WTC11 (cell line): Measurements from ENCODE around the gene ASIP. TPM values are rescaled to one million over a fixed set of nuclear protein-coding genes. Genes with fewer than 3 reads are reported as not detected.
"Not testable (repeated sequence)": the region's sequence is repeated elsewhere in the genome, so short reads cannot be mapped to it uniquely, and the experiment has no call there.

Experiments
- ATAC-seq: fragments of 200-7000 bp; cut with Tn5 transposase; 2 replicates; pipeline ENCODE4 v1.10.0; 2021; ENCODE audit warnings: mild to moderate bottlenecking, moderate library complexity
- CTCF ChIA-PET: fragments of 300-600 bp; sonication (Branson Sonifier 250); formaldehyde crosslinking; loops from one replicate; lab custom pipeline; 2021; ENCODE audit warnings: antibody characterized with exemption; lab: Charles Lee
- POLR2A ChIA-PET: fragments of 350-600 bp; sonication (Branson Sonifier 250); formaldehyde crosslinking; loops from one replicate; lab custom pipeline; 2021; ENCODE audit warnings: antibody characterized with exemption; lab: Charles Lee
- DNase-seq: peaks from one replicate; pipeline ENCODE4 v3.0.0; 2021; ENCODE audit warnings: low spot score
- H3K27ac Mint-ChIP-seq: 2 replicates; pipeline ENCODE4 v1.8.0; 2021; ENCODE audit warnings: mixed read lengths
- H3K27me3 Mint-ChIP-seq: 2 replicates; pipeline ENCODE4 v1.8.0; 2021; ENCODE audit warnings: low read depth, mild to moderate bottlenecking, moderate library complexity, mixed read lengths
- H3K36me3 Mint-ChIP-seq: 2 replicates; pipeline ENCODE4 v1.8.0; 2021; ENCODE audit warnings: mixed read lengths
- H3K4me1 Mint-ChIP-seq: 2 replicates; pipeline ENCODE4 v1.8.0; 2022; ENCODE audit warnings: mixed read lengths
- H3K4me3 Mint-ChIP-seq: 2 replicates; pipeline ENCODE4 v1.8.0; 2021; ENCODE audit warnings: mild to moderate bottlenecking, moderate library complexity, mixed read lengths
- H3K9me3 Mint-ChIP-seq: 2 replicates; pipeline ENCODE4 v1.8.0; 2021; ENCODE audit warnings: mixed read lengths
- ETV6 ChIP-seq: sonication (generic); formaldehyde crosslinking; IDR thresholded peaks from 2 replicates; pipeline ENCODE4 v1.8.1; 2022; ENCODE audit warnings: mild to moderate bottlenecking, missing genetic modification reagents
- KAT7 ChIP-seq: sonication (generic); formaldehyde crosslinking; IDR thresholded peaks from 2 replicates; pipeline ENCODE4 v1.8.1; 2023; ENCODE audit warnings: missing genetic modification reagents, mild to moderate bottlenecking, borderline replicate concordance
- NFYB ChIP-seq: sonication (generic); formaldehyde crosslinking; conservative IDR thresholded peaks from 2 replicates; pipeline ENCODE4 v1.8.0; 2022; ENCODE audit warnings: low read depth, missing genetic modification reagents
- NR2C2 ChIP-seq: sonication (generic); formaldehyde crosslinking; IDR thresholded peaks from 2 replicates; pipeline ENCODE4 v1.8.0; 2022; ENCODE audit warnings: mild to moderate bottlenecking, missing genetic modification reagents
- NR3C1 ChIP-seq: sonication (generic); formaldehyde crosslinking; conservative IDR thresholded peaks from 2 replicates; pipeline ENCODE4 v1.8.1; 2023; ENCODE audit warnings: low read depth, mild to moderate bottlenecking, missing genetic modification reagents
- PRRX2 ChIP-seq: fragments of 250-450 bp; sonication (Bioruptor Pico); IDR thresholded peaks from 2 replicates; pipeline ENCODE4 v1.8.0; 2021; ENCODE audit warnings: mild to moderate bottlenecking
- TP53 ChIP-seq: sonication (generic); formaldehyde crosslinking; IDR thresholded peaks from 2 replicates; pipeline ENCODE4 v1.8.1; 2023; ENCODE audit warnings: mild to moderate bottlenecking, missing genetic modification reagents
- ZNF671 ChIP-seq: fragments of 250-450 bp; sonication (Bioruptor Pico); IDR thresholded peaks from 2 replicates; pipeline ENCODE4 v1.8.0; 2021; ENCODE audit warnings: mild to moderate bottlenecking
- total RNA-seq: library from RNA; stranded (reverse); gene quantifications from 3 replicates; pipeline ENCODE4 v1.2.3, GENCODE V29; 2021
- TF ChIP-seq, protein P1 (sequence below): sonication (generic); formaldehyde crosslinking; IDR thresholded peaks from 2 replicates; pipeline ENCODE4 v1.8.0; 2023; ENCODE audit warnings: missing genetic modification reagents, mild to moderate bottlenecking, borderline replicate concordance
- TF ChIP-seq, protein P2 (sequence below): fragments of 250-450 bp; sonication (Bioruptor Pico); IDR thresholded peaks from 2 replicates; pipeline ENCODE4 v1.8.0; 2021; ENCODE audit warnings: mild to moderate bottlenecking
- TF ChIP-seq, protein P3 (sequence below): sonication (generic); formaldehyde crosslinking; IDR thresholded peaks from 2 replicates; pipeline ENCODE4 v1.8.1; 2023; ENCODE audit warnings: mild to moderate bottlenecking, missing genetic modification reagents, moderate library complexity
- TF ChIP-seq, protein P4 (sequence below): sonication (generic); formaldehyde crosslinking; IDR thresholded peaks from 2 replicates; pipeline ENCODE4 v1.8.1; 2023; ENCODE audit warnings: mild to moderate bottlenecking, missing genetic modification reagents, moderate library complexity
- TF ChIP-seq, protein P5 (sequence below): fragments of 250-450 bp; sonication (Bioruptor Pico); IDR thresholded peaks from 2 replicates; pipeline ENCODE4 v1.9.0; 2021; ENCODE audit warnings: mild to moderate bottlenecking, borderline replicate concordance
- TF ChIP-seq, protein P6 (sequence below): sonication (generic); formaldehyde crosslinking; IDR thresholded peaks from 2 replicates; pipeline ENCODE4 v1.8.1; 2023; ENCODE audit warnings: mild to moderate bottlenecking, missing genetic modification reagents, borderline replicate concordance
- TF ChIP-seq, protein P7 (sequence below): sonication (generic); formaldehyde crosslinking; IDR thresholded peaks from 2 replicates; pipeline ENCODE4 v1.8.1; 2022; ENCODE audit warnings: missing genetic modification reagents, borderline replicate concordance

Gene ASIP
- total RNA-seq, 1 experiment from 2014 or later = not detected

DNA sequence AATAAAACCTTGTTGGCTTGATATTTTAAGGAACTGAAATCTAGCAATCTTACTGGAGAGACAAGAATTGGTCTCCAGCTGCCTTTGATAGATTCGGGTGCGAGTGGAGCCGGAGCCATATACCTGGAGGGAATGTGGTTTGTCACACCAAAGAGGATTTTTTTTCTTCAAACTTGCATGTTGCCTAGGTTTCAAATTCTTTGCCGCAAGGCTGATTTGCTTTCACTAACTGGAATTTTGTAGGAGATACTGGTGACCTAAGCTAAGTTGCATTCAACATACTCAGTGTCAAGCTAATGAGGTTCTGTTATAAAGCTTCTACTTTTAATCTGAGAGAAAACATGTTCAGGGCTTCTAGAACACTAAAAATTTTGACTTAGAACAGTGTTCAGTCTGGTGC, 39.7 kb upstream of the ASIP start (continued):
- TF ChIP-seq, protein P1, sequence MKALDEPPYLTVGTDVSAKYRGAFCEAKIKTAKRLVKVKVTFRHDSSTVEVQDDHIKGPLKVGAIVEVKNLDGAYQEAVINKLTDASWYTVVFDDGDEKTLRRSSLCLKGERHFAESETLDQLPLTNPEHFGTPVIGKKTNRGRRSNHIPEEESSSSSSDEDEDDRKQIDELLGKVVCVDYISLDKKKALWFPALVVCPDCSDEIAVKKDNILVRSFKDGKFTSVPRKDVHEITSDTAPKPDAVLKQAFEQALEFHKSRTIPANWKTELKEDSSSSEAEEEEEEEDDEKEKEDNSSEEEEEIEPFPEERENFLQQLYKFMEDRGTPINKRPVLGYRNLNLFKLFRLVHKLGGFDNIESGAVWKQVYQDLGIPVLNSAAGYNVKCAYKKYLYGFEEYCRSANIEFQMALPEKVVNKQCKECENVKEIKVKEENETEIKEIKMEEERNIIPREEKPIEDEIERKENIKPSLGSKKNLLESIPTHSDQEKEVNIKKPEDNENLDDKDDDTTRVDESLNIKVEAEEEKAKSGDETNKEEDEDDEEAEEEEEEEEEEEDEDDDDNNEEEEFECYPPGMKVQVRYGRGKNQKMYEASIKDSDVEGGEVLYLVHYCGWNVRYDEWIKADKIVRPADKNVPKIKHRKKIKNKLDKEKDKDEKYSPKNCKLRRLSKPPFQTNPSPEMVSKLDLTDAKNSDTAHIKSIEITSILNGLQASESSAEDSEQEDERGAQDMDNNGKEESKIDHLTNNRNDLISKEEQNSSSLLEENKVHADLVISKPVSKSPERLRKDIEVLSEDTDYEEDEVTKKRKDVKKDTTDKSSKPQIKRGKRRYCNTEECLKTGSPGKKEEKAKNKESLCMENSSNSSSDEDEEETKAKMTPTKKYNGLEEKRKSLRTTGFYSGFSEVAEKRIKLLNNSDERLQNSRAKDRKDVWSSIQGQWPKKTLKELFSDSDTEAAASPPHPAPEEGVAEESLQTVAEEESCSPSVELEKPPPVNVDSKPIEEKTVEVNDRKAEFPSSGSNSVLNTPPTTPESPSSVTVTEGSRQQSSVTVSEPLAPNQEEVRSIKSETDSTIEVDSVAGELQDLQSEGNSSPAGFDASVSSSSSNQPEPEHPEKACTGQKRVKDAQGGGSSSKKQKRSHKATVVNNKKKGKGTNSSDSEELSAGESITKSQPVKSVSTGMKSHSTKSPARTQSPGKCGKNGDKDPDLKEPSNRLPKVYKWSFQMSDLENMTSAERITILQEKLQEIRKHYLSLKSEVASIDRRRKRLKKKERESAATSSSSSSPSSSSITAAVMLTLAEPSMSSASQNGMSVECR = no peak
- TF ChIP-seq, protein P2, sequence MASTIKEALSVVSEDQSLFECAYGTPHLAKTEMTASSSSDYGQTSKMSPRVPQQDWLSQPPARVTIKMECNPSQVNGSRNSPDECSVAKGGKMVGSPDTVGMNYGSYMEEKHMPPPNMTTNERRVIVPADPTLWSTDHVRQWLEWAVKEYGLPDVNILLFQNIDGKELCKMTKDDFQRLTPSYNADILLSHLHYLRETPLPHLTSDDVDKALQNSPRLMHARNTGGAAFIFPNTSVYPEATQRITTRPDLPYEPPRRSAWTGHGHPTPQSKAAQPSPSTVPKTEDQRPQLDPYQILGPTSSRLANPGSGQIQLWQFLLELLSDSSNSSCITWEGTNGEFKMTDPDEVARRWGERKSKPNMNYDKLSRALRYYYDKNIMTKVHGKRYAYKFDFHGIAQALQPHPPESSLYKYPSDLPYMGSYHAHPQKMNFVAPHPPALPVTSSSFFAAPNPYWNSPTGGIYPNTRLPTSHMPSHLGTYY = no peak
- no peak for TF ChIP-seq NR3C1 (CRISPR knock-in tag)

DNA sequence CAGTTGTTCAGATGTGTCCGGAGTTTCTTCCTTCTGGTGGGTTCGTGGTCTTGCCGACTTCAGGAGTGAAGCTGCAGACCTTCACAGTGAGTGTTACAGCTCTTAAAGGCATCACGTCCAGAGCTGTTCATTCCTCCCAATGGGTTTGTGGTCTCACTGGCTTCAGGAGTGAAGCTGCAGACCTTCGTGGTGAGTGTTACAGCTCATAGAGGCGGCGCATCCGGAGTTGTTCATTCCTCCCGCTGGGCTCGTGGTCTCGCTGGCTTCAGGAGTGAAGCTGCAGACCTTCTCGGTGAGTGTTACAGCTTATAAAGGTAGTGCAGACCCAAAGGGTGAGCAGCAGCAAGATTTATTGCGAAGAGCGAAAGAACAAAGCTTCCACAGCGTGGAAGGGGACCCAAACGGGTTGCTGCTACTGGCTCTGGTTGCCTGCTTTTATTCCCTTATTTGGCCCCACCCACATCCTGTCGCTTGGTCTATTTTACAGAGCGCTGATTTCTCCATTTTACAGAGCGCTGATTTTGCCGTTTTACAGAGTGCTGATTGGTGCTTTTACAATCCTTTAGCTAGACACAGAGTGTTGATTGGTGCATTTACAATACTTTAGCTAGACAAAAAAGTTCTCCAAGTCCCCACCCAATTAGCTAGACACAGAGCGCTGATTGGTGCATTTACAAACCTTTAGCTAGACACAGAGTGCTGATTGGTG, 35.9 kb upstream of the ASIP start:
- H3K27ac Mint-ChIP-seq, DNase-seq, H3K36me3 Mint-ChIP-seq, H3K4me1 Mint-ChIP-seq, H3K4me3 Mint-ChIP-seq, ATAC-seq, POLR2A ChIA-PET, H3K27me3 Mint-ChIP-seq: not testable (repeated sequence)
- peaks cover 27% of the 10 kb centered on the region for H3K9me3 Mint-ChIP-seq
- TF ChIP-seq NFYB = peak; percentile 59
- CTCF ChIA-PET = interaction anchor here (0.6 to 1.6 kb wide), 5 partner anchors 12 to 525 kb away, joined by 3 to 9 read pairs (median 3); no protein-coding TSS in a partner anchor

DNA sequence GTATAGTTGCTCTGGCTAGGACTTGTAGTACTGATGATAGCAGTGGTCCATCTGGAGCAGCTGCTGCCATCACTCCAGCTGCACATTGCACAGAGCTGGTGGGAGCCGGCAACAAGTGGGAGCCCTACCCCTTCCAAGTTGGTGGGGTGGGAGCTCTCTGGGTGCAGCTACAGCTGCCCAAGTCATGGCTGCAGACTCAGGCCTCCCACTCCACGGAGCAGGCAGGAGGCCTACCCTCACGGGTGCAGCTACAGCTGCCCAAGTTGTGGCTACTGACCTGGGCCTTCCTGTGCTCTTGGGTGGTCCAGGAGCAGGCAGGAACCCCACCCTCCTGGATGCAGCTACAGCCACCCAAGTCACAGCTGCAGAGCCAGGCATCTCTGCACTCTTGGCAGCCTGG, 32.1 kb upstream of the ASIP start:
- Mint-ChIP-seq H3K9me3 (peaks cover 39% of the 10 kb centered on the region), H3K36me3 (peaks cover 7% of the 10 kb centered on the region; the same call in 1 of the 2 replicates), H3K27ac (no peak overlapping the region), H3K27me3 (peaks cover 2% of the 10 kb centered on the region; the same call in 1 of the 2 replicates), H3K4me3 (no peak overlapping the region), H3K4me1 (no peaks in the 10 kb centered on the region)
- no peak for ATAC-seq
- POLR2A ChIA-PET = no interaction called here
- no peak for DNase-seq
- CTCF ChIA-PET = interaction anchor here (1.9 kb wide), 1 partner anchor 19 kb away, joined by 5 read pairs; no protein-coding TSS in a partner anchor
- TF ChIP-seq ETV6 (CRISPR knock-in tag) (no peak), KAT7 (CRISPR knock-in tag) (no peak), NR2C2 (CRISPR knock-in tag) (no peak), TP53 (CRISPR knock-in tag) (no peak), PRRX2 (CRISPR knock-in tag) (no peak), ZNF671 (CRISPR knock-in tag) (no peak)
- TF ChIP-seq, protein P3, sequence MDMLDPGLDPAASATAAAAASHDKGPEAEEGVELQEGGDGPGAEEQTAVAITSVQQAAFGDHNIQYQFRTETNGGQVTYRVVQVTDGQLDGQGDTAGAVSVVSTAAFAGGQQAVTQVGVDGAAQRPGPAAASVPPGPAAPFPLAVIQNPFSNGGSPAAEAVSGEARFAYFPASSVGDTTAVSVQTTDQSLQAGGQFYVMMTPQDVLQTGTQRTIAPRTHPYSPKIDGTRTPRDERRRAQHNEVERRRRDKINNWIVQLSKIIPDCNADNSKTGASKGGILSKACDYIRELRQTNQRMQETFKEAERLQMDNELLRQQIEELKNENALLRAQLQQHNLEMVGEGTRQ = no peak
- TF ChIP-seq, protein P4, sequence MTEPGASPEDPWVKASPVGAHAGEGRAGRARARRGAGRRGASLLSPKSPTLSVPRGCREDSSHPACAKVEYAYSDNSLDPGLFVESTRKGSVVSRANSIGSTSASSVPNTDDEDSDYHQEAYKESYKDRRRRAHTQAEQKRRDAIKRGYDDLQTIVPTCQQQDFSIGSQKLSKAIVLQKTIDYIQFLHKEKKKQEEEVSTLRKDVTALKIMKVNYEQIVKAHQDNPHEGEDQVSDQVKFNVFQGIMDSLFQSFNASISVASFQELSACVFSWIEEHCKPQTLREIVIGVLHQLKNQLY (CRISPR knock-in tag) = no peak
- TF ChIP-seq, protein P5, sequence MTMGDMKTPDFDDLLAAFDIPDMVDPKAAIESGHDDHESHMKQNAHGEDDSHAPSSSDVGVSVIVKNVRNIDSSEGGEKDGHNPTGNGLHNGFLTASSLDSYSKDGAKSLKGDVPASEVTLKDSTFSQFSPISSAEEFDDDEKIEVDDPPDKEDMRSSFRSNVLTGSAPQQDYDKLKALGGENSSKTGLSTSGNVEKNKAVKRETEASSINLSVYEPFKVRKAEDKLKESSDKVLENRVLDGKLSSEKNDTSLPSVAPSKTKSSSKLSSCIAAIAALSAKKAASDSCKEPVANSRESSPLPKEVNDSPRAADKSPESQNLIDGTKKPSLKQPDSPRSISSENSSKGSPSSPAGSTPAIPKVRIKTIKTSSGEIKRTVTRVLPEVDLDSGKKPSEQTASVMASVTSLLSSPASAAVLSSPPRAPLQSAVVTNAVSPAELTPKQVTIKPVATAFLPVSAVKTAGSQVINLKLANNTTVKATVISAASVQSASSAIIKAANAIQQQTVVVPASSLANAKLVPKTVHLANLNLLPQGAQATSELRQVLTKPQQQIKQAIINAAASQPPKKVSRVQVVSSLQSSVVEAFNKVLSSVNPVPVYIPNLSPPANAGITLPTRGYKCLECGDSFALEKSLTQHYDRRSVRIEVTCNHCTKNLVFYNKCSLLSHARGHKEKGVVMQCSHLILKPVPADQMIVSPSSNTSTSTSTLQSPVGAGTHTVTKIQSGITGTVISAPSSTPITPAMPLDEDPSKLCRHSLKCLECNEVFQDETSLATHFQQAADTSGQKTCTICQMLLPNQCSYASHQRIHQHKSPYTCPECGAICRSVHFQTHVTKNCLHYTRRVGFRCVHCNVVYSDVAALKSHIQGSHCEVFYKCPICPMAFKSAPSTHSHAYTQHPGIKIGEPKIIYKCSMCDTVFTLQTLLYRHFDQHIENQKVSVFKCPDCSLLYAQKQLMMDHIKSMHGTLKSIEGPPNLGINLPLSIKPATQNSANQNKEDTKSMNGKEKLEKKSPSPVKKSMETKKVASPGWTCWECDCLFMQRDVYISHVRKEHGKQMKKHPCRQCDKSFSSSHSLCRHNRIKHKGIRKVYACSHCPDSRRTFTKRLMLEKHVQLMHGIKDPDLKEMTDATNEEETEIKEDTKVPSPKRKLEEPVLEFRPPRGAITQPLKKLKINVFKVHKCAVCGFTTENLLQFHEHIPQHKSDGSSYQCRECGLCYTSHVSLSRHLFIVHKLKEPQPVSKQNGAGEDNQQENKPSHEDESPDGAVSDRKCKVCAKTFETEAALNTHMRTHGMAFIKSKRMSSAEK = no peak
- TF ChIP-seq, protein P6, sequence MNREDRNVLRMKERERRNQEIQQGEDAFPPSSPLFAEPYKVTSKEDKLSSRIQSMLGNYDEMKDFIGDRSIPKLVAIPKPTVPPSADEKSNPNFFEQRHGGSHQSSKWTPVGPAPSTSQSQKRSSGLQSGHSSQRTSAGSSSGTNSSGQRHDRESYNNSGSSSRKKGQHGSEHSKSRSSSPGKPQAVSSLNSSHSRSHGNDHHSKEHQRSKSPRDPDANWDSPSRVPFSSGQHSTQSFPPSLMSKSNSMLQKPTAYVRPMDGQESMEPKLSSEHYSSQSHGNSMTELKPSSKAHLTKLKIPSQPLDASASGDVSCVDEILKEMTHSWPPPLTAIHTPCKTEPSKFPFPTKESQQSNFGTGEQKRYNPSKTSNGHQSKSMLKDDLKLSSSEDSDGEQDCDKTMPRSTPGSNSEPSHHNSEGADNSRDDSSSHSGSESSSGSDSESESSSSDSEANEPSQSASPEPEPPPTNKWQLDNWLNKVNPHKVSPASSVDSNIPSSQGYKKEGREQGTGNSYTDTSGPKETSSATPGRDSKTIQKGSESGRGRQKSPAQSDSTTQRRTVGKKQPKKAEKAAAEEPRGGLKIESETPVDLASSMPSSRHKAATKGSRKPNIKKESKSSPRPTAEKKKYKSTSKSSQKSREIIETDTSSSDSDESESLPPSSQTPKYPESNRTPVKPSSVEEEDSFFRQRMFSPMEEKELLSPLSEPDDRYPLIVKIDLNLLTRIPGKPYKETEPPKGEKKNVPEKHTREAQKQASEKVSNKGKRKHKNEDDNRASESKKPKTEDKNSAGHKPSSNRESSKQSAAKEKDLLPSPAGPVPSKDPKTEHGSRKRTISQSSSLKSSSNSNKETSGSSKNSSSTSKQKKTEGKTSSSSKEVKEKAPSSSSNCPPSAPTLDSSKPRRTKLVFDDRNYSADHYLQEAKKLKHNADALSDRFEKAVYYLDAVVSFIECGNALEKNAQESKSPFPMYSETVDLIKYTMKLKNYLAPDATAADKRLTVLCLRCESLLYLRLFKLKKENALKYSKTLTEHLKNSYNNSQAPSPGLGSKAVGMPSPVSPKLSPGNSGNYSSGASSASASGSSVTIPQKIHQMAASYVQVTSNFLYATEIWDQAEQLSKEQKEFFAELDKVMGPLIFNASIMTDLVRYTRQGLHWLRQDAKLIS (CRISPR knock-in tag) = no peak
- TF ChIP-seq, protein P7, sequence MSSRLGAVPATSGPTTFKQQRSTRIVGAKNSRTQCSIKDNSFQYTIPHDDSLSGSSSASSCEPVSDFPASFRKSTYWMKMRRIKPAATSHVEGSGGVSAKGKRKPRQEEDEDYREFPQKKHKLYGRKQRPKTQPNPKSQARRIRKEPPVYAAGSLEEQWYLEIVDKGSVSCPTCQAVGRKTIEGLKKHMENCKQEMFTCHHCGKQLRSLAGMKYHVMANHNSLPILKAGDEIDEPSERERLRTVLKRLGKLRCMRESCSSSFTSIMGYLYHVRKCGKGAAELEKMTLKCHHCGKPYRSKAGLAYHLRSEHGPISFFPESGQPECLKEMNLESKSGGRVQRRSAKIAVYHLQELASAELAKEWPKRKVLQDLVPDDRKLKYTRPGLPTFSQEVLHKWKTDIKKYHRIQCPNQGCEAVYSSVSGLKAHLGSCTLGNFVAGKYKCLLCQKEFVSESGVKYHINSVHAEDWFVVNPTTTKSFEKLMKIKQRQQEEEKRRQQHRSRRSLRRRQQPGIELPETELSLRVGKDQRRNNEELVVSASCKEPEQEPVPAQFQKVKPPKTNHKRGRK = no peak
